SH-SY5Y (cell line): ENCODE results near the gene MYL10.

ENCODE experiments used
- GATA2 ChIP-seq: IDR thresholded peaks from 2 replicates; pipeline ENCODE4 v1.6.1; 2011; ENCODE audit warnings: mild to moderate bottlenecking, low read depth, low read length
- GATA3 ChIP-seq: IDR thresholded peaks from 2 replicates; pipeline ENCODE4 v1.6.1; 2011; ENCODE audit warnings: low read depth, mild to moderate bottlenecking, low read length, moderate library complexity

DNA sequence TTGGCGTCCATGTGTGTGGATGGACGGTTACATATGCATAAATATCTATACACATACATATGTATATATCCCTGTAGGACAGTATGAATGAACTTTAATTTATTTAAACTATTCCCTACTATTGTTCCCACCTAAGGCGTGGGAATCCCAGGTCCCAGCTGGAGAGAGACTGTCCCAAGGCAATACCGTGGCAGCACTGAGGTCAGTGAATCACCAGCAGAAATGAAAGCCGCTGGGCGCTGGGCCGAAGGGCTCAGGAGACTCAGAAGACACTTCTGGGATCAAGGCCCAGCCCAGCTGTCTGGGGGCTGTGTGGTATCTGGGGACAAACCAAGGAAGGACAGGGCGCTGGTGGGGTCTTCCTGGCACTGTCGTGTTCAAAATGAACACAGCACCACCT is 49.6 kb upstream of the MYL10 start:
- no peak for TF ChIP-seq GATA2
- no peak for TF ChIP-seq GATA3
